Neural cell (in vitro differentiated cells): ENCODE data around the gene SOD3. TPM values are rescaled to one million over a fixed set of nuclear protein-coding genes. Genes with fewer than 3 reads are reported as not detected.

Experiments used
- H2AFZ ChIP-seq: fragments of 200-600, 300-800 bp; sonication (generic), shearing (Covaris generic); 2 replicates; pipeline ENCODE4 v1.6.0; 2014; ENCODE audit warnings: low read depth, mild to moderate bottlenecking, antibody characterized with exemption, low read length, moderate library complexity
- H3F3A ChIP-seq: fragments of 200-600 bp; shearing (Covaris generic); 2 replicates; pipeline ENCODE4 v1.6.1; 2016; ENCODE audit warnings: mild to moderate bottlenecking, moderate library complexity, mixed read lengths, antibody characterized with exemption, low read length; ENCODE audit not compliant: insufficient read depth, poor library complexity, severe bottlenecking
- H3K27ac ChIP-seq: fragments of 200-600, 300-800 bp; sonication (generic), shearing (Covaris generic); 2 replicates; pipeline ENCODE4 v1.5.1; 2014; ENCODE audit warnings: mild to moderate bottlenecking, low read length, moderate library complexity
- H3K27me3 ChIP-seq: fragments of 300-800, 200-600 bp; sonication (generic), shearing (Covaris generic); 2 replicates; pipeline ENCODE4 v1.6.0; 2014; ENCODE audit warnings: mild to moderate bottlenecking, low read depth, low read length, moderate library complexity; ENCODE audit not compliant: insufficient read depth
- H3K36me3 ChIP-seq: fragments of 300-800, 200-600 bp; sonication (generic), shearing (Covaris generic); 2 replicates; pipeline ENCODE4 v1.5.1; 2014; ENCODE audit warnings: mild to moderate bottlenecking, antibody characterized with exemption, low read length, moderate library complexity; ENCODE audit not compliant: insufficient read depth
- H3K4me2 ChIP-seq: fragments of 300-800, 200-600 bp; sonication (generic), shearing (Covaris generic); 2 replicates; pipeline ENCODE4 v1.6.0; 2014; ENCODE audit warnings: mild to moderate bottlenecking, low read length
- H3K4me3 ChIP-seq: fragments of 300-800, 200-600 bp; sonication (generic), shearing (Covaris generic); 2 replicates; pipeline ENCODE4 v1.5.1; 2014; ENCODE audit warnings: mild to moderate bottlenecking, low read length, moderate library complexity
- H3K79me2 ChIP-seq: fragments of 200-600 bp; shearing (Covaris generic); replicated peaks from 2 replicates; pipeline ENCODE4 v1.6.0; 2014; ENCODE audit warnings: mild to moderate bottlenecking, low read length, moderate library complexity; ENCODE audit not compliant: insufficient read depth
- H3K9ac ChIP-seq: fragments of 300-800, 200-600 bp; sonication (generic), shearing (Covaris generic); 2 replicates; pipeline ENCODE4 v1.6.1; 2016; ENCODE audit warnings: mild to moderate bottlenecking, low read length, mixed read lengths
- H3K9me2 ChIP-seq: fragments of 200-600 bp; shearing (Covaris generic); 2 replicates; pipeline ENCODE4 v1.6.1; 2016; ENCODE audit warnings: mild to moderate bottlenecking, low read length, mixed read lengths; ENCODE audit not compliant: insufficient read depth
- H3K9me3 ChIP-seq: fragments of 200-600, 300-800 bp; sonication (generic), shearing (Covaris generic); 2 replicates; pipeline ENCODE4 v1.6.1; 2016; ENCODE audit warnings: mild to moderate bottlenecking, mixed run types, low read length, moderate library complexity, mixed read lengths
- H4K20me1 ChIP-seq: fragments of 200-600 bp; shearing (Covaris generic); 2 replicates; pipeline ENCODE4 v1.6.1; 2016; ENCODE audit warnings: mild to moderate bottlenecking, mixed run types; ENCODE audit not compliant: insufficient read depth
- EP300 ChIP-seq: fragments of 450-650 bp; conservative IDR thresholded peaks from 2 replicates; pipeline ENCODE4 v1.6.1; 2014; ENCODE audit warnings: antibody characterized with exemption, mild to moderate bottlenecking, moderate library complexity; ENCODE audit not compliant: poor library complexity, severe bottlenecking
- EZH2 ChIP-seq: fragments of 200-600, 300-800 bp; shearing (Covaris generic), sonication (generic); IDR thresholded peaks from 2 replicates; pipeline ENCODE4 v1.6.1; 2014; ENCODE audit warnings: antibody characterized with exemption, low read length, borderline replicate concordance, mild to moderate bottlenecking; ENCODE audit not compliant: insufficient read depth, poor library complexity, severe bottlenecking
- MXI1 ChIP-seq: fragments of 450-650 bp; conservative IDR thresholded peaks from 2 replicates; pipeline ENCODE4 v1.6.1; 2014; ENCODE audit warnings: antibody characterized with exemption, mild to moderate bottlenecking; ENCODE audit not compliant: poor library complexity, severe bottlenecking
- POLR2AphosphoS5 ChIP-seq: IDR thresholded peaks from 2 replicates; pipeline ENCODE4 v1.6.1; 2012
- RAD21 ChIP-seq: fragments of 450-650 bp; conservative IDR thresholded peaks from 2 replicates; pipeline ENCODE4 v1.6.1; 2014; ENCODE audit warnings: antibody characterized with exemption, mild to moderate bottlenecking, moderate library complexity
- SMC3 ChIP-seq: fragments of 450-650 bp; conservative IDR thresholded peaks from 2 replicates; pipeline ENCODE4 v1.6.1; 2014; ENCODE audit warnings: antibody characterized with exemption, mild to moderate bottlenecking, moderate library complexity; ENCODE audit not compliant: poor library complexity
- TAF1 ChIP-seq: IDR thresholded peaks from 2 replicates; pipeline ENCODE4 v1.6.1; 2012; ENCODE audit warnings: low read depth
- polyA plus RNA-seq: library from polyadenylated mRNA; depleted of rRNA; stranded (reverse); fragments of >200 nt; gene quantifications from 2 replicates; pipeline ENCODE4 v1.2.3, GENCODE V29; 2014
- TF ChIP-seq, protein P1 (sequence below): IDR thresholded peaks from 2 replicates; pipeline ENCODE4 v1.6.1; 2012; ENCODE audit warnings: borderline replicate concordance
- TF ChIP-seq, protein P2 (sequence below): fragments of 450-650 bp; IDR thresholded peaks from 2 replicates; pipeline ENCODE4 v1.5.1; 2014; ENCODE audit warnings: antibody characterized with exemption, mild to moderate bottlenecking, moderate library complexity; ENCODE audit not compliant: poor library complexity, severe bottlenecking

Gene SOD3
- polyA plus RNA-seq, 1 donor from 2014 or later, result not detected

DNA sequence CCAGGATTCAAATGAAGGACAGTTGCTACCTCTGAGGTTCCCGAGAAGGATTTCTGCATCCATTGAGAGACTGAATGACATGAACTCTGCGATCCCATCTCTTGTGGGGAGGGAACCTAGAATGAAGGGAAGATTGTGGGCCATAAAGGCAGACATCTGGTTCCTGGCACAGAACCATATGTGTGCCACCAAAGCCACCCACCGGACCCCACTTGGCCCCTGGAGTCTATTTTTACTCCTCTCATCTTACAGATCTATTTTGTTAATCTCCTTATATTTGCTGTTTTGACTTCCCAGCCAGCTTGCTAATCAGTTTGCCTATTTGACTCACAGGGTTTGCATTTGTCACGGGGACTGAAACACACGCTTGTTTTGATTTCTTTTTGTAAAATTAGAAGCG, 7.3 kb downstream of the SOD3 start:
- H2AFZ ChIP-seq, result no peak overlapping the region
- TF ChIP-seq, protein P1, sequence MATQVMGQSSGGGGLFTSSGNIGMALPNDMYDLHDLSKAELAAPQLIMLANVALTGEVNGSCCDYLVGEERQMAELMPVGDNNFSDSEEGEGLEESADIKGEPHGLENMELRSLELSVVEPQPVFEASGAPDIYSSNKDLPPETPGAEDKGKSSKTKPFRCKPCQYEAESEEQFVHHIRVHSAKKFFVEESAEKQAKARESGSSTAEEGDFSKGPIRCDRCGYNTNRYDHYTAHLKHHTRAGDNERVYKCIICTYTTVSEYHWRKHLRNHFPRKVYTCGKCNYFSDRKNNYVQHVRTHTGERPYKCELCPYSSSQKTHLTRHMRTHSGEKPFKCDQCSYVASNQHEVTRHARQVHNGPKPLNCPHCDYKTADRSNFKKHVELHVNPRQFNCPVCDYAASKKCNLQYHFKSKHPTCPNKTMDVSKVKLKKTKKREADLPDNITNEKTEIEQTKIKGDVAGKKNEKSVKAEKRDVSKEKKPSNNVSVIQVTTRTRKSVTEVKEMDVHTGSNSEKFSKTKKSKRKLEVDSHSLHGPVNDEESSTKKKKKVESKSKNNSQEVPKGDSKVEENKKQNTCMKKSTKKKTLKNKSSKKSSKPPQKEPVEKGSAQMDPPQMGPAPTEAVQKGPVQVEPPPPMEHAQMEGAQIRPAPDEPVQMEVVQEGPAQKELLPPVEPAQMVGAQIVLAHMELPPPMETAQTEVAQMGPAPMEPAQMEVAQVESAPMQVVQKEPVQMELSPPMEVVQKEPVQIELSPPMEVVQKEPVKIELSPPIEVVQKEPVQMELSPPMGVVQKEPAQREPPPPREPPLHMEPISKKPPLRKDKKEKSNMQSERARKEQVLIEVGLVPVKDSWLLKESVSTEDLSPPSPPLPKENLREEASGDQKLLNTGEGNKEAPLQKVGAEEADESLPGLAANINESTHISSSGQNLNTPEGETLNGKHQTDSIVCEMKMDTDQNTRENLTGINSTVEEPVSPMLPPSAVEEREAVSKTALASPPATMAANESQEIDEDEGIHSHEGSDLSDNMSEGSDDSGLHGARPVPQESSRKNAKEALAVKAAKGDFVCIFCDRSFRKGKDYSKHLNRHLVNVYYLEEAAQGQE, result no peak
- TF ChIP-seq, protein P2, sequence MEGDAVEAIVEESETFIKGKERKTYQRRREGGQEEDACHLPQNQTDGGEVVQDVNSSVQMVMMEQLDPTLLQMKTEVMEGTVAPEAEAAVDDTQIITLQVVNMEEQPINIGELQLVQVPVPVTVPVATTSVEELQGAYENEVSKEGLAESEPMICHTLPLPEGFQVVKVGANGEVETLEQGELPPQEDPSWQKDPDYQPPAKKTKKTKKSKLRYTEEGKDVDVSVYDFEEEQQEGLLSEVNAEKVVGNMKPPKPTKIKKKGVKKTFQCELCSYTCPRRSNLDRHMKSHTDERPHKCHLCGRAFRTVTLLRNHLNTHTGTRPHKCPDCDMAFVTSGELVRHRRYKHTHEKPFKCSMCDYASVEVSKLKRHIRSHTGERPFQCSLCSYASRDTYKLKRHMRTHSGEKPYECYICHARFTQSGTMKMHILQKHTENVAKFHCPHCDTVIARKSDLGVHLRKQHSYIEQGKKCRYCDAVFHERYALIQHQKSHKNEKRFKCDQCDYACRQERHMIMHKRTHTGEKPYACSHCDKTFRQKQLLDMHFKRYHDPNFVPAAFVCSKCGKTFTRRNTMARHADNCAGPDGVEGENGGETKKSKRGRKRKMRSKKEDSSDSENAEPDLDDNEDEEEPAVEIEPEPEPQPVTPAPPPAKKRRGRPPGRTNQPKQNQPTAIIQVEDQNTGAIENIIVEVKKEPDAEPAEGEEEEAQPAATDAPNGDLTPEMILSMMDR, result no peak
- no peak for TF ChIP-seq MXI1
- TF ChIP-seq POLR2AphosphoS5, result no peak
- no peak for TF ChIP-seq SMC3
- TF ChIP-seq TAF1, result no peak
- no peak for TF ChIP-seq EZH2
- TF ChIP-seq RAD21, result no peak
- H3K27ac ChIP-seq, result no peak overlapping the region
- peaks cover 12% of the 10 kb centered on the region for H3K27me3 ChIP-seq
- no peaks in the 10 kb centered on the region for H3K9me2 ChIP-seq
- H3K4me2 ChIP-seq, result no peak overlapping the region
- no peaks in the 10 kb centered on the region for H4K20me1 ChIP-seq
- H3F3A ChIP-seq, result no peaks in the 10 kb centered on the region
- no peaks in the 10 kb centered on the region for H3K79me2 ChIP-seq
- H3K36me3 ChIP-seq, result no peaks in the 10 kb centered on the region
- no peak overlapping the region for H3K9ac ChIP-seq
- no peak overlapping the region for H3K4me3 ChIP-seq
- H3K9me3 ChIP-seq, result no peaks in the 10 kb centered on the region

DNA sequence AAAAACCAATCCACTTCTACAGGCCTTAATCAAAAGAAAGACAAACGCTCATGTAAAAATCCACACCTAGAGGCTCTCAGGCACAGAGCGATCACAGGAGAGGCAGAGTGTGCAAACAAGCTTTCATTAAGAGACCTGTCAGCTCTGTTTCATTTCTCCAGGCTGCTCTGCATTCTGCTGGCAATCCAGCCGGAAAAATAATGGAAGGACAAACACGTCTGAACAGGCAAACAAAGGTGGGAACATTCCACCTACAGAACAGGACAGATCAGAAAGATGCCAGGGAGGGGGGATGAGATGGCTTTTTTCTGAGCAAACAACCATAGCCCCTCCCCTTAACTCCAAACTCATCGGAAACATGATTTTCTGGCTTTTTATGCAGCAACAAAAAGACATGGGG, 9.7 kb downstream of the SOD3 start:
- TF ChIP-seq, protein P1, result no peak
- TF ChIP-seq MXI1, result no peak
- no peak for TF ChIP-seq EZH2
- no peak for TF ChIP-seq SMC3
- TF ChIP-seq TAF1, result no peak
- TF ChIP-seq EP300, result no peak
- no peak for TF ChIP-seq RAD21
- TF ChIP-seq, protein P2, result no peak
- TF ChIP-seq POLR2AphosphoS5, result no peak

More for the DNA sequence above, 9.7 kb downstream of the SOD3 start:
- Histone ChIP-seq H3K36me3 (no peaks in the 10 kb centered on the region), H3K79me2 (no peaks in the 10 kb centered on the region), H3K4me3 (no peak overlapping the region), H3K9me3 (no peaks in the 10 kb centered on the region), H3K9me2 (no peaks in the 10 kb centered on the region), H3K27ac (no peak overlapping the region), H3K9ac (no peak overlapping the region), H2AFZ (no peak overlapping the region), H4K20me1 (no peaks in the 10 kb centered on the region), H3F3A (no peaks in the 10 kb centered on the region), H3K4me2 (no peak overlapping the region), H3K27me3 (peaks cover 12% of the 10 kb centered on the region)
